C4-2B (cell line): Measurements from ENCODE around the gene CACNA1B.

Experiments
- CTCF ChIP-seq: fragments of 450-650 bp; conservative IDR thresholded peaks from 2 replicates; pipeline ENCODE4 v1.5.1; 2017; ENCODE audit warnings: mild to moderate bottlenecking
- ZFX ChIP-seq: fragments of 450-650 bp; IDR thresholded peaks from 2 replicates; pipeline ENCODE4 v1.6.1; 2017

- TF ChIP-seq ZFX: no peak
- no peak; the same call in 1 of the 2 replicates for TF ChIP-seq CTCF
These were observed 184.0 kb downstream of the CACNA1B start for GRCh38 chr9:138061631-138062030.
